HCT116 (cell line): ENCODE results near the gene SLC2A5. TPM values are rescaled to one million over a fixed set of nuclear protein-coding genes. Genes with fewer than 3 reads are reported as not detected.

Experiments used
- ATAC-seq: fragments of 200-7000 bp; cut with Tn5 transposase; 2 replicates; pipeline ENCODE4 v1.9.1; 2020; ENCODE audit warnings: mild to moderate bottlenecking, moderate library complexity
- BruUV-seq: library from RNA; stranded (reverse); fragments of 400-500 nt; replicated peaks from 2 replicates; lab custom pipeline; 2021; lab: Mats Ljungman, UMichigan
- CTCF ChIA-PET: fragments of 300-600 bp; sonication (Branson Sonifier 250); formaldehyde crosslinking; loops from one replicate; lab custom pipeline; 2021; ENCODE audit warnings: antibody characterized with exemption; lab: Charles Lee
- POLR2A ChIA-PET: fragments of 300-600, 350-600 bp; sonication (Branson Sonifier 250); formaldehyde crosslinking; loops from one replicate; lab custom pipeline; 2021; ENCODE audit warnings: antibody characterized with exemption; lab: Charles Lee
- RAD21 ChIA-PET, 2 experiments: fragments of 300-600 bp; sonication (Branson Sonifier 250); formaldehyde crosslinking; loops; one replicate each; lab custom pipeline; 2023; ENCODE audit warnings: low total read pairs in 2 of 2; ENCODE audit not compliant: uncharacterized antibody in 2 of 2, unreplicated experiment in 2 of 2, low non-redundant PET in 1 of 2; lab: Charles Lee
- DNase-seq: peaks from one replicate; pipeline ENCODE4 v3.0.0-alpha.2; 2010; ENCODE audit warnings: low read depth, low spot score
- H2AFZ ChIP-seq: fragments of 200-600 bp; shearing (Covaris generic), sonication (generic); 2 replicates; pipeline ENCODE4 v1.6.1; 2017; ENCODE audit warnings: low read depth, mixed run types, mixed read lengths, antibody characterized with exemption, low read length; ENCODE audit not compliant: poor library complexity, severe bottlenecking
- H3K27ac ChIP-seq: 2 replicates; pipeline ENCODE4 v1.5.1; 2012; ENCODE audit warnings: low read depth, low read length
- H3K27me3 ChIP-seq: fragments of 200-600 bp; sonication (generic); 2 replicates; pipeline ENCODE4 v1.6.1; 2016; ENCODE audit warnings: mixed run types, low read length, mixed read lengths; ENCODE audit not compliant: insufficient read depth
- H3K36me3 ChIP-seq, 2 experiments: fragments of 200-500 bp in 1 of 2; fragments of 200-600 bp in 1 of 2; sonication (Bioruptor generic) in 1 of 2; sonication (generic) in 1 of 2; 2 replicates each; pipeline versions ENCODE4 v1.5.1 to v1.6.1; 2014 to 2016; ENCODE audit warnings: low read length in 2 of 2, inconsistent platforms in 1 of 2, mixed read lengths in 1 of 2, mixed run types in 1 of 2; ENCODE audit not compliant: insufficient read depth in 2 of 2, control insufficient read depth in 1 of 2
- H3K4me1 ChIP-seq, 2 experiments: fragments of 200-600 bp in 1 of 2; sonication (generic) in 1 of 2; 2 replicates each; pipeline versions ENCODE4 v1.5.1 to v1.6.1; 2012 to 2017; ENCODE audit warnings: low read length in 2 of 2, inconsistent platforms in 1 of 2, mild to moderate bottlenecking in 1 of 2, mixed read lengths in 1 of 2, mixed run types in 1 of 2, moderate library complexity in 1 of 2; ENCODE audit not compliant: insufficient read depth in 2 of 2, control insufficient read depth in 1 of 2
- H3K4me2 ChIP-seq: fragments of 200-600 bp; sonication (generic); 2 replicates; pipeline ENCODE4 v1.6.1; 2017; ENCODE audit warnings: mixed run types, low read length, mixed read lengths
- H3K4me3 ChIP-seq, 2 experiments: fragments of 200-600 bp in 1 of 2; sonication (generic) in 1 of 2; replicated peaks in 1 of 2; 2 replicates each; pipeline ENCODE4 v1.5.1; 2011 to 2016; ENCODE audit warnings: low read length in 2 of 2, control low read depth in 1 of 2, low read depth in 1 of 2, mild to moderate bottlenecking in 1 of 2, mixed read lengths in 1 of 2, mixed run types in 1 of 2
- H3K79me2 ChIP-seq: fragments of 200-600 bp; sonication (generic); 2 replicates; pipeline ENCODE4 v1.6.1; 2017; ENCODE audit warnings: mild to moderate bottlenecking, mixed run types, low read length, moderate library complexity, mixed read lengths; ENCODE audit not compliant: insufficient read depth
- H3K9ac ChIP-seq: fragments of 200-600 bp; sonication (generic); 2 replicates; pipeline ENCODE4 v1.6.1; 2016; ENCODE audit warnings: low read length, mixed read lengths
- H3K9me2 ChIP-seq: fragments of 200-600 bp; sonication (generic), shearing (Covaris generic); 2 replicates; pipeline ENCODE4 v1.6.1; 2017; ENCODE audit warnings: mixed run types, mild to moderate bottlenecking, moderate library complexity; ENCODE audit not compliant: insufficient read depth
- H3K9me3 ChIP-seq, 2 experiments: fragments of 200-500 bp in 1 of 2; fragments of 200-600 bp in 1 of 2; sonication (Bioruptor generic) in 1 of 2; sonication (generic) in 1 of 2; 2 replicates each; pipeline ENCODE4 v1.6.1; 2014 to 2017; ENCODE audit warnings: low read length in 2 of 2, mixed read lengths in 2 of 2, inconsistent platforms in 1 of 2, low read depth in 1 of 2, mild to moderate bottlenecking in 1 of 2, mixed run types in 1 of 2, moderate library complexity in 1 of 2; ENCODE audit not compliant: control insufficient read depth in 1 of 2, insufficient read depth in 1 of 2
- H4K20me1 ChIP-seq: fragments of 200-600 bp; sonication (generic), shearing (Covaris generic); 2 replicates; pipeline ENCODE4 v1.6.1; 2017; ENCODE audit warnings: mixed run types, mild to moderate bottlenecking, moderate library complexity; ENCODE audit not compliant: insufficient read depth
- ATF3 ChIP-seq: IDR thresholded peaks from 2 replicates; pipeline ENCODE4 v1.6.1; 2012
- CTCF ChIP-seq, 3 experiments: fragments of 200-600 bp in 1 of 3; sonication (generic) in 1 of 3; IDR thresholded peaks in 2 of 3; conservative IDR thresholded peaks in 1 of 3; 2 replicates each; pipeline ENCODE4 v1.5.1; 2012 to 2017; ENCODE audit warnings: low read depth in 2 of 3, low read length in 2 of 3, antibody characterized with exemption in 1 of 3, borderline replicate concordance in 1 of 3, control low read depth in 1 of 3, mild to moderate bottlenecking in 1 of 3, mixed read lengths in 1 of 3, mixed run types in 1 of 3, moderate library complexity in 1 of 3; ENCODE audit not compliant: insufficient read depth in 1 of 3
- EGR1 ChIP-seq: IDR thresholded peaks from 2 replicates; pipeline ENCODE4 v1.6.1; 2012; ENCODE audit warnings: low read depth
- JUND ChIP-seq: IDR thresholded peaks from 2 replicates; pipeline ENCODE4 v1.6.1; 2012
- MAX ChIP-seq: IDR thresholded peaks from 2 replicates; pipeline ENCODE4 v1.6.1; 2012
- RAD21 ChIP-seq: IDR thresholded peaks from 2 replicates; pipeline ENCODE4 v1.6.1; 2012; ENCODE audit warnings: low read depth, mild to moderate bottlenecking
- TCF7L2 ChIP-seq: IDR thresholded peaks from 2 replicates; pipeline ENCODE4 v1.7.0; 2011; ENCODE audit warnings: borderline replicate concordance, inconsistent platforms; ENCODE audit not compliant: insufficient read depth, insufficient read length; ENCODE audit errors: extremely low read depth
- ZNF274 ChIP-seq: fragments of 200-500 bp; sonication (Bioruptor generic); IDR thresholded peaks from 2 replicates; pipeline ENCODE4 v1.6.1; 2014; ENCODE audit warnings: mild to moderate bottlenecking, low read depth, low read length, inconsistent platforms
- intact Hi-C: fragments of 100-400 bp; cut with micrococcal nuclease; formaldehyde crosslinking; loops from 2 replicates; pipeline ENCODE4 v1.10.0; 2022
- total RNA-seq: library from RNA; stranded (reverse); gene quantifications from one replicate; pipeline ENCODE4 v1.2.1, GENCODE V29; 2021; ENCODE audit not compliant: unreplicated experiment

The SLC2A5 gene
- total RNA-seq, 1 experiment from 2014 or later, result not detected

- intact Hi-C loops, result no loop called here
- Histone ChIP-seq H3K27me3 (no peaks in the 10 kb centered on the region), H2AFZ (no peak overlapping the region), H3K9me2 (no peaks in the 10 kb centered on the region), H3K9ac (no peak overlapping the region), H3K4me3 (no peak overlapping the region), H3K79me2 (no peaks in the 10 kb centered on the region), H3K9me3 (no peaks in the 10 kb centered on the region), H3K27ac (no peak overlapping the region), H4K20me1 (no peaks in the 10 kb centered on the region), H3K36me3 (no peaks in the 10 kb centered on the region), H3K4me1 (no peaks in the 10 kb centered on the region; a peak in 1 of 4 replicates), H3K4me2 (no peak overlapping the region)
- ChIA-PET CTCF (no interaction called here), RAD21 (no interaction called here), POLR2A (interaction anchor here (1.5 kb wide), 1 partner anchor 12 kb away, joined by 3 read pairs; no protein-coding TSS in a partner anchor)
- ATAC-seq (no peak), DNase-seq (no peak)
- TF ChIP-seq TCF7L2 (no peak), ZNF274 (no peak), RAD21 (no peak), JUND (no peak), CTCF (IDR thresholded peaks at IDR 0.05 in 2 of 3, conservative IDR thresholded peaks at IDR 0.05 in 1 of 3; ENCODE audit: borderline replicate concordance in 1 of 3, insufficient read depth in 1 of 3, low read depth in 2 of 3, low read length in 2 of 3) (no peak), EGR1 (no peak), ATF3 (no peak), MAX (no peak)
- BruUV-seq, result no TSS peak
Measured at GRCh38 chr1:9050803-9051202, 18.6 kb downstream of the SLC2A5 start.
